Nephron progenitor cell (in vitro differentiated cells): ENCODE measurements around the gene SCGB1D1.
A peak's percentile ranks its signal among the peaks of the same experiment; 100 is the strongest.

Experiments used
- DNase-seq: peaks from one replicate; pipeline ENCODE4 v3.0.0; 2021
- H3K27ac Mint-ChIP-seq: 2 replicates; pipeline ENCODE4 v1.8.0; 2021; ENCODE audit warnings: mild to moderate bottlenecking, moderate library complexity, mixed read lengths
- H3K27me3 Mint-ChIP-seq: 2 replicates; pipeline ENCODE4 v1.8.0; 2021; ENCODE audit warnings: mild to moderate bottlenecking, low read depth, mixed read lengths; ENCODE audit not compliant: poor library complexity
- H3K36me3 Mint-ChIP-seq: 2 replicates; pipeline ENCODE4 v1.8.0; 2021; ENCODE audit warnings: low read depth, mixed read lengths
- H3K4me1 Mint-ChIP-seq: 2 replicates; pipeline ENCODE4 v1.8.0; 2021; ENCODE audit warnings: mixed read lengths
- H3K4me3 Mint-ChIP-seq: 2 replicates; pipeline ENCODE4 v1.8.0; 2021; ENCODE audit warnings: mild to moderate bottlenecking, moderate library complexity, mixed read lengths
- H3K9me3 Mint-ChIP-seq: 2 replicates; pipeline ENCODE4 v1.8.0; 2021; ENCODE audit warnings: mild to moderate bottlenecking, moderate library complexity, mixed read lengths
- CTCF ChIP-seq: fragments of 200-600 bp; sonication (generic); IDR thresholded peaks from 2 replicates; pipeline ENCODE4 v1.5.0; 2021; ENCODE audit warnings: antibody characterized with exemption

Gene SCGB1D1

DNA sequence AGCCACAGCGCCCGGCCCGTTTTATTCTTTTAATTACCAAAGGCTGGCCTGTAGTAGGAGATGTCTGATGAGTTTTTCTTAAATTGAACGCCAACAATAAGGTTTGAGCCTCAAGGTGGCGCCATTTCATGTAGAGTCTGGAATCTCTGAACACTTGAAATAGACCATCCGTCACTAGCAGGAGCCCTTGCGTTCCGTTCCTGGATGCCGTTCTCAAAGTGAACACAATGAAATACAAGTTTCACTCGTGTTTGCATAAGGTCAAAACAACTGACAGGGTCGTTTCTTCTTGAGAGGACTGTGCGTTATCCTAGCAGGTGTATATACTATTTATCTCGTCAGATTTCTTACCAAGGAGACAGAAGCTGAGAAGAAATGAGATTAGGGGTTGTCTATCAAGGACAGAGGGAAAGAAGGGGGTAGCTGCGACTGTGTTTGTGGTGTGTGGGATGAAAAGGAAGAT, 18.7 kb upstream of the SCGB1D1 start:
- Mint-ChIP-seq H3K4me1 (peaks cover 5% of the 10 kb centered on the region), H3K9me3 (no peaks in the 10 kb centered on the region), H3K4me3 (peak overlapping the region; percentile 11), H3K36me3 (no peaks in the 10 kb centered on the region), H3K27me3 (peaks cover 62% of the 10 kb centered on the region), H3K27ac (no peak overlapping the region)
- peak; percentile 65 for TF ChIP-seq CTCF
- peak; percentile 84 for DNase-seq

GRCh38 chr11:62172294-62172693, 17.7 kb upstream of the SCGB1D1 start:
- Mint-ChIP-seq H3K4me1 (peaks cover 5% of the 10 kb centered on the region), H3K36me3 (no peaks in the 10 kb centered on the region), H3K27me3 (peaks cover 65% of the 10 kb centered on the region), H3K4me3 (no peak overlapping the region), H3K27ac (no peak overlapping the region), H3K9me3 (no peaks in the 10 kb centered on the region)
- no peak for DNase-seq
- TF ChIP-seq CTCF: no peak

DNA sequence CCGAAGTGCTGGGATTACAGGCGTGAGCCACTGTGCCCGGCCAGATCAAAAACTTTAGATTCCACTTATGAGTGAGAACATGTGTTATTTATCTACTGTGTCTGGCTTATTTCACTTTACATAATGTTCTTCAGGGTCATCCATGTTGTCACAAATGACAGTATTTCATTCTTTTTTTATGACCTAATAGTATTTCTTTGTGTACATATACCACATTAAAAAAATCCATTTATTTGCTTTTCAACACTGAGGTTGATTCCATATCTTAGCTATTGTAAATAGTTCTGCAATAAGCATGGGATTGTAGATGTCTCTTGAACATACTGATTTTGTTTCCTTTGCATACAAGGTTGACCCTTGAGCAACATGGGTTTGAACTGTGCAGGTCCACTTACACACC, 13.2 kb upstream of the SCGB1D1 start:
- Mint-ChIP-seq H3K9me3 (no peaks in the 10 kb centered on the region), H3K4me3 (no peak overlapping the region), H3K36me3 (no peaks in the 10 kb centered on the region), H3K27me3 (peaks cover 61% of the 10 kb centered on the region), H3K4me1 (no peaks in the 10 kb centered on the region), H3K27ac (no peak overlapping the region)
- TF ChIP-seq CTCF: no peak
- no peak for DNase-seq

DNA sequence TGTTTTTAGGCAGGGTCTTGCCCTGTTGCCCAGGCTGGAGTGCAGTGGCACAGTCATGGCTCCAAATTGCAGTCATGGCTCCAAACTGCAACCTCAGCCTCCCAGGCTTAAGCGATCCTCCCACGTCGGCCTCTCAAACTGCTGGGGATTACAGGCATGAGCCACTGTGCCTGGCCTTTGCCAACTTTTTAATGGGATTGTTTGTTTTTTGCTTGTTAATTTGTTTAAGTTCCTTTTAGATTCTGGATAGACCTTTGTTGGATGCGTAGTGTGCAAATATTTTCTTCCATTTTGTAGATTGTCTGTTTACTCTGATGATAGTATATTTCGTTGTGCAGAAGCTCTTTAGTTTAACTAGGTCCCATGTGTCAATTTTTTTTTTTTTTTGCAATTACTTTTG, 10.0 kb upstream of the SCGB1D1 start:
- no peaks in the 10 kb centered on the region for H3K36me3 Mint-ChIP-seq
- no peaks in the 10 kb centered on the region for H3K4me1 Mint-ChIP-seq
- no peak overlapping the region for H3K27ac Mint-ChIP-seq
- H3K9me3 Mint-ChIP-seq: peaks cover 9% of the 10 kb centered on the region
- TF ChIP-seq CTCF: no peak
- peaks cover 28% of the 10 kb centered on the region for H3K27me3 Mint-ChIP-seq
- no peak overlapping the region for H3K4me3 Mint-ChIP-seq
- no peak for DNase-seq

DNA sequence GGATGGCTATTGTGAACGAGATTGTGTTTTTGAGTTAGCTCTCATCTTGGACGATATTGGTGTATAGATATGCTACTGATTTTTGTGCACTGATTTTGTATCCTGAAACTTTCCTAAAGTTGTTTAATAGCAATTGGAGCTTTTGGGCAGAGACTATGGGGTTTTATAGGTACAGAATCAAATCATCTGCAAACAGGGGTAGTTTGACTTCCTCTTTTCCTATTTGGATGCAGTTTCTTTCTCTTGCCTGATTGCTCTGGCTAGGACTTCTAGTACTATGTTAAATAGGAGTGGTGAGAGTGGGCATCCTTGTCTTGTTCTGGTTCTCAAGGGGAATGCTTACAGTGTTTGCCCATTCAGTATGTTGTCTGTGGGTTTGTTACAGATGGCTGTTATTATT, 8.9 kb upstream of the SCGB1D1 start:
- Mint-ChIP-seq H3K36me3 (no peaks in the 10 kb centered on the region), H3K27ac (no peak overlapping the region), H3K9me3 (peaks cover 10% of the 10 kb centered on the region), H3K4me1 (no peaks in the 10 kb centered on the region), H3K27me3 (peaks cover 27% of the 10 kb centered on the region), H3K4me3 (no peak overlapping the region)
- DNase-seq: no peak
- no peak for TF ChIP-seq CTCF

DNA sequence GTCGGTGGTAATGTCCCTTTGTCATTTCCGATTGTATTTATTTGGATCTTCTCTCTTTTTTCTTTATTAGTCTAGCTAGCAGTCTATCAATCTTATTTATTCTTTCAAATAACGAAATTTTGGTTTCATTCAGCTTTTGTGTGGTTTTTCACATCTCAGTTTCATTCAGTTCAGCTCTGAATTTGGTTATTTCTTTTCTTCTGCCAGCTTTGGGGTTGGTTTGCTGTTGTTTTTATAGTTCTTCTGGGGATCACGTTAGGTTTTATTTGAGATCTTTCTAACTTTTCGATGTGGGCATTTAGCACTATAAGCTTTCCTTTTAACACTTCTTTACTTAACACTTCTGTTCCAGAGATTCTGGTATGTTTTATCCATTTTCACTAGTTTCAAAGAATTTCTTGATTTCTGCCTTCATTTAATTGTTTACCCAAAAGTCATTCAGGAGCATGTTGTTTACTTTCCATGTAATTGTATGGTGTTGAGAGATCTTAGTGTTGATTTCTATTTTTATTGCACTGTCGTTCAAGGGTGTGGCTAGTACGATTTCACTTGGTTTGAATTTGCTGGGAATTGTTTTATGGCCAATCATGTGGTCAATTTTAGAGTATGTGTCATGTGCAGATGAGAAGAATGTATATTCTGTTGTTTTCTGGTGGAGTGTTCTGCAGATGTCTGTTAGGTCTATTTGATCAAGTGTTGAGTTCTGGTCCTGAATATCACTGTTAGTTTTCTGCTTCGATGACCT, 7.7 kb upstream of the SCGB1D1 start:
- no peaks in the 10 kb centered on the region for H3K36me3 Mint-ChIP-seq
- TF ChIP-seq CTCF: no peak
- H3K4me1 Mint-ChIP-seq: no peaks in the 10 kb centered on the region
- H3K4me3 Mint-ChIP-seq: no peak overlapping the region
- H3K9me3 Mint-ChIP-seq: peaks cover 10% of the 10 kb centered on the region
- peaks cover 15% of the 10 kb centered on the region for H3K27me3 Mint-ChIP-seq
- H3K27ac Mint-ChIP-seq: no peak overlapping the region
- no peak for DNase-seq
